AG04449 (cell line): ENCODE measurements around the gene RASSF4.

Experiments
- CTCF ChIA-PET: fragments of 350-600 bp; formaldehyde crosslinking; extraction: SDS; loops from one replicate; lab custom pipeline; 2021; ENCODE audit warnings: antibody characterized with exemption; lab: Yijun Ruan, JAX
- POLR2A ChIA-PET: fragments of 400-600, 350-600 bp; formaldehyde crosslinking; extraction: SDS; loops from one replicate; lab custom pipeline; 2020; ENCODE audit warnings: antibody characterized with exemption, inconsistent platforms; lab: Yijun Ruan, JAX
- DNase-seq: peaks from one replicate; pipeline ENCODE4 v3.0.0-alpha.2; 2010; ENCODE audit warnings: low read depth, low spot score
- H3K4me3 ChIP-seq: 2 replicates; pipeline ENCODE4 v1.5.1; 2011; ENCODE audit warnings: low read depth, mild to moderate bottlenecking, control low read depth, low read length
- CTCF ChIP-seq: IDR thresholded peaks from one replicate; pipeline ENCODE4 v1.5.1; 2011; ENCODE audit warnings: mild to moderate bottlenecking, moderate library complexity, low read length, control low read depth, inconsistent platforms; ENCODE audit not compliant: insufficient read depth; ENCODE audit errors: missing control alignments

Gene RASSF4

GRCh38 chr10:44976352-44977198, 17.0 kb downstream of the RASSF4 start:
- TF ChIP-seq CTCF: no peak
- POLR2A ChIA-PET: no interaction called here
- CTCF ChIA-PET: interaction anchor here (1.4 to 4.4 kb wide), 5 partner anchors 11 to 44 kb away, joined by 3 to 51 read pairs (median 6); no protein-coding TSS in a partner anchor
- H3K4me3 ChIP-seq: peak overlapping the region; percentile 82
- DNase-seq: no peak

- no peak for DNase-seq
- TF ChIP-seq CTCF: no peak
- ChIA-PET POLR2A (interaction anchor here (1.2 to 1.9 kb wide), 9 partner anchors 11 to 45 kb away, joined by 5 to 15 read pairs (median 7); no protein-coding TSS in a partner anchor), CTCF (interaction anchor here (1.3 to 4.4 kb wide), 6 partner anchors 10 to 45 kb away, joined by 3 to 51 read pairs (median 8); no protein-coding TSS in a partner anchor)
- H3K4me3 ChIP-seq: peak overlapping the region; percentile 82
Observed at GRCh38 chr10:44977287-44978212, 17.9 kb downstream of the RASSF4 start.

- CTCF ChIA-PET: interaction anchor here (0.8 to 4.4 kb wide), 8 partner anchors 10 to 116 kb away, joined by 3 to 51 read pairs (median 4); partner anchors contain the start of gene ZNF22
- no peak for TF ChIP-seq CTCF
- DNase-seq: no peak
- POLR2A ChIA-PET: interaction anchor here (0.9 to 1.9 kb wide), 10 partner anchors 9 to 46 kb away, joined by 5 to 15 read pairs (median 8); no protein-coding TSS in a partner anchor
- H3K4me3 ChIP-seq: peak overlapping the region; percentile 82
Observed at GRCh38 chr10:44978213-44978569, 18.6 kb downstream of the RASSF4 start.

- ChIA-PET POLR2A (interaction anchor here (0.6 to 1.9 kb wide), 17 partner anchors 10 to 652 kb away, joined by 3 to 15 read pairs (median 6); partner anchors contain the start of gene RASSF4), CTCF (interaction anchor here (0.8 to 4.4 kb wide), 8 partner anchors 9 to 116 kb away, joined by 3 to 51 read pairs (median 4); partner anchors contain the start of gene ZNF22)
- DNase-seq: peak; percentile 72
- peak within 1 kb of the TSS; percentile 82 for H3K4me3 ChIP-seq
- TF ChIP-seq CTCF: peak; percentile 34
Observed at GRCh38 chr10:44978570-44979280, 19.1 kb downstream of the RASSF4 start, which contains the start of gene DEPP1. Gene DEPP1 (minus strand): TSS chr10:44978809. CDS start chr10:44978030, 779 bp downstream.
